Measurements from ENCODE around the gene CYTH4. TPM values are rescaled to one million over a fixed set of nuclear protein-coding genes. Genes with fewer than 3 reads are reported as not detected.

The CYTH4 gene
- total and polyA plus RNA-seq, 2 of the 13 experiments (the other 11 are each of a cell fraction or from before 2014, with no cell fraction given): not detected

DNA sequence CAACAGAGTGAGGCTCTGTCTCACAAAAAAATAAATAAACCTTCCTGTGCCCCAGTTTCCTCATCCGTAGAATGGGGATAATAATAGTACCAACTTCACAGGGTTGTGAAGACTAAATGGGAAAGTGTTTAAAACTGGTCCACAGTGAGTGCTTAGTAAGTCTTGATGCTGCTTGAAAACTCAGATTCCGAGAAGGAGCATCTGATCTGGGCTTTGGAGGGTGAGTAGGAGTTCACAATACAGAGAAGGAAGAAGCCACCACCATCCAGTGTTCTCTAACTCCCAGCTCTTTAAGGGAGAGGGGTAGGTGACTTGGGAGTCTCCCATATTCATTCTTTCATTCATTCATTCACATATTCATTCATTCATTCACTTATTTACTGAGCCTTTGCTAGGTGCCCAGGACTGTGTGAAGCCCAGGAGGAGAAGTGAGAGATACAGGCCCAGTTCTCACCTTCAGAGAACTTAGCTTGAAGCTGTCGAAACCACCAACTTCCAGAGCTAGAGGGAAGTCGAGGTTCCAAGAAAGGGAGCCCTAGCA is 17.7 kb downstream of the CYTH4 start:
- FAIRE-seq: no peak

DNA sequence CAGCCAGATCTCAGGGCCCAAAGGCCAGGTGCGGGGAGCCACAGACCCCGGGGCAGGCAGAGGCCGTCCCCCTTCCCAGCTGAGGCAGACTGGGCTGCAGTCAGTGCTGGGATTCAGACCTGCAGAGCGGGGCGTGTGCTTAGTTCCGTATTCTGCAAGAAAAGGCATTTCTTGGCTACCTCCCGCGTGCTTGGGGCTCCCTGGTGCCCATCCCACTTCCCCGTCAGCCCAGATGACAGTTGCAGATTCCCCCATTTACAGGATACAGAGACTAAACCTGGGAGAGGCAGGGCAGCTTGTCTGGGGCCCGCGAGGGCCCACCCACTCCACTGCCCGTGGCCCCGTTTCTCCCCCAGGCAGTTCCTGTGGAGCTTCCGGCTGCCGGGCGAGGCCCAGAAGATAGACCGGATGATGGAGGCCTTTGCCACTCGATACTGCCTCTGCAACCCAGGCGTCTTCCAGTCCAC is 18.3 kb downstream of the CYTH4 start:
- DNase-seq (ENCODE audit: low spot score) (no peak), ATAC-seq (no peak), FAIRE-seq (no peak)
- CTCF ChIA-PET (ENCODE audit: low intra/inter-chr PET ratio, low total read pairs): no interaction called here
- Histone ChIP-seq H3K79me2 (ENCODE audit: insufficient read depth, low read length) (no peaks in the 10 kb centered on the region), H3K4me1 (ENCODE audit: insufficient read depth, low read length) (0 out of 2 replicates have a peak, but pooled peaks cover 6% of the 10 kb centered on the region), H3K36me3 (replicated peaks in 1 of 2; ENCODE audit: control insufficient read depth in 1 of 2, insufficient read depth in 2 of 2, low read length in 2 of 2) (no peaks in the 10 kb centered on the region), H3K27me3 (ENCODE audit: control insufficient read depth in 1 of 2, insufficient read depth in 2 of 2, low read length in 2 of 2) (peaks cover 4 to 28% of the 10 kb centered on the region in 2 experiments; a peak in 3 of 5 replicates), H3K4me3 (replicated peaks in 1 of 3; ENCODE audit: insufficient read depth in 1 of 3, low read depth in 2 of 3, low read length in 3 of 3) (no peak overlapping the region), H3K27ac (ENCODE audit: extremely low read length, insufficient read depth, low read length) (no peak overlapping the region), H4K20me1 (ENCODE audit: insufficient read depth, low read length) (0 out of 2 replicates have a peak, but pooled peaks cover 2% of the 10 kb centered on the region), H3K4me2 (ENCODE audit: low read depth, low read length) (no peak overlapping the region), H3K9ac (ENCODE audit: insufficient read depth, low read depth, low read length) (no peak overlapping the region), H3K9me3 (ENCODE audit: low read length) (no peaks in the 10 kb centered on the region), H2AFZ (ENCODE audit: low read length) (no peak overlapping the region)
- in situ Hi-C loops (cut with HindIII; ENCODE audit: extremely low pct_ligation_motif_present, low pct_unique_long_range_greater_than_20kb) (no loop called here), intact Hi-C loops (cut with micrococcal nuclease; ENCODE audit: unreplicated experiment) (no loop called here)
- POLR2A ChIA-PET: no interaction called here
- 2% methylated on average over 7 of the region's 19 CpGs for WGBS (ENCODE audit: low lambda C conversion rate)
- no TSS peak for BruUV-seq (replicated peaks)
- no peak for TF ChIP-seq PTBP1 (IDR thresholded peaks at IDR 0.05; ENCODE audit: low read depth, low read length, poor library complexity, severe bottlenecking)
- no peak for TF ChIP-seq ELF1 (CRISPR knock-in tag; IDR thresholded peaks at IDR 0.05)
- TF ChIP-seq ZNF274 (CRISPR knock-in tag; IDR thresholded peaks at IDR 0.05): no peak
- TF ChIP-seq, protein P1, sequence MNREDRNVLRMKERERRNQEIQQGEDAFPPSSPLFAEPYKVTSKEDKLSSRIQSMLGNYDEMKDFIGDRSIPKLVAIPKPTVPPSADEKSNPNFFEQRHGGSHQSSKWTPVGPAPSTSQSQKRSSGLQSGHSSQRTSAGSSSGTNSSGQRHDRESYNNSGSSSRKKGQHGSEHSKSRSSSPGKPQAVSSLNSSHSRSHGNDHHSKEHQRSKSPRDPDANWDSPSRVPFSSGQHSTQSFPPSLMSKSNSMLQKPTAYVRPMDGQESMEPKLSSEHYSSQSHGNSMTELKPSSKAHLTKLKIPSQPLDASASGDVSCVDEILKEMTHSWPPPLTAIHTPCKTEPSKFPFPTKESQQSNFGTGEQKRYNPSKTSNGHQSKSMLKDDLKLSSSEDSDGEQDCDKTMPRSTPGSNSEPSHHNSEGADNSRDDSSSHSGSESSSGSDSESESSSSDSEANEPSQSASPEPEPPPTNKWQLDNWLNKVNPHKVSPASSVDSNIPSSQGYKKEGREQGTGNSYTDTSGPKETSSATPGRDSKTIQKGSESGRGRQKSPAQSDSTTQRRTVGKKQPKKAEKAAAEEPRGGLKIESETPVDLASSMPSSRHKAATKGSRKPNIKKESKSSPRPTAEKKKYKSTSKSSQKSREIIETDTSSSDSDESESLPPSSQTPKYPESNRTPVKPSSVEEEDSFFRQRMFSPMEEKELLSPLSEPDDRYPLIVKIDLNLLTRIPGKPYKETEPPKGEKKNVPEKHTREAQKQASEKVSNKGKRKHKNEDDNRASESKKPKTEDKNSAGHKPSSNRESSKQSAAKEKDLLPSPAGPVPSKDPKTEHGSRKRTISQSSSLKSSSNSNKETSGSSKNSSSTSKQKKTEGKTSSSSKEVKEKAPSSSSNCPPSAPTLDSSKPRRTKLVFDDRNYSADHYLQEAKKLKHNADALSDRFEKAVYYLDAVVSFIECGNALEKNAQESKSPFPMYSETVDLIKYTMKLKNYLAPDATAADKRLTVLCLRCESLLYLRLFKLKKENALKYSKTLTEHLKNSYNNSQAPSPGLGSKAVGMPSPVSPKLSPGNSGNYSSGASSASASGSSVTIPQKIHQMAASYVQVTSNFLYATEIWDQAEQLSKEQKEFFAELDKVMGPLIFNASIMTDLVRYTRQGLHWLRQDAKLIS (CRISPR knock-in tag; IDR thresholded peaks at IDR 0.05): no peak
- no peak for TF ChIP-seq MBNL3 (CRISPR knock-in tag; conservative IDR thresholded peaks at IDR 0.05)
- no peak for TF ChIP-seq ZNF709 (CRISPR knock-in tag; IDR thresholded peaks at IDR 0.05)
- no peak for TF ChIP-seq GTF3A (CRISPR knock-in tag; conservative IDR thresholded peaks at IDR 0.05)
- no peak for TF ChIP-seq KAT8 (CRISPR knock-in tag; IDR thresholded peaks at IDR 0.05)
- no peak for TF ChIP-seq ZNF720 (CRISPR knock-in tag; IDR thresholded peaks at IDR 0.05)
- no peak for TF ChIP-seq KDM5B (CRISPR knock-in tag; IDR thresholded peaks at IDR 0.05; ENCODE audit: borderline replicate concordance)
- TF ChIP-seq, protein P2, sequence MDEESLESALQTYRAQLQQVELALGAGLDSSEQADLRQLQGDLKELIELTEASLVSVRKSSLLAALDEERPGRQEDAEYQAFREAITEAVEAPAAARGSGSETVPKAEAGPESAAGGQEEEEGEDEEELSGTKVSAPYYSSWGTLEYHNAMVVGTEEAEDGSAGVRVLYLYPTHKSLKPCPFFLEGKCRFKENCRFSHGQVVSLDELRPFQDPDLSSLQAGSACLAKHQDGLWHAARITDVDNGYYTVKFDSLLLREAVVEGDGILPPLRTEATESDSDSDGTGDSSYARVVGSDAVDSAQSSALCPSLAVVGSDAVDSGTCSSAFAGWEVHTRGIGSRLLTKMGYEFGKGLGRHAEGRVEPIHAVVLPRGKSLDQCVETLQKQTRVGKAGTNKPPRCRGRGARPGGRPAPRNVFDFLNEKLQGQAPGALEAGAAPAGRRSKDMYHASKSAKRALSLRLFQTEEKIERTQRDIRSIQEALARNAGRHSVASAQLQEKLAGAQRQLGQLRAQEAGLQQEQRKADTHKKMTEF (CRISPR knock-in tag; IDR thresholded peaks at IDR 0.05): no peak
- no peak for TF ChIP-seq FOXK2 (IDR thresholded peaks at IDR 0.05)
- no peak for TF ChIP-seq THYN1 (CRISPR knock-in tag; IDR thresholded peaks at IDR 0.05; ENCODE audit: borderline replicate concordance, low read depth)
- TF ChIP-seq KDM1A (CRISPR knock-in tag; IDR thresholded peaks at IDR 0.05): no peak

More for the DNA sequence above, 17.7 kb downstream of the CYTH4 start:
- Histone ChIP-seq H3K9ac (ENCODE audit: insufficient read depth, low read depth, low read length) (no peak overlapping the region), H3K4me1 (ENCODE audit: insufficient read depth, low read length) (0 out of 2 replicates have a peak, but pooled peaks cover 6% of the 10 kb centered on the region), H3K4me2 (ENCODE audit: low read depth, low read length) (no peak overlapping the region), H3K36me3 (replicated peaks in 1 of 2; ENCODE audit: control insufficient read depth in 1 of 2, insufficient read depth in 2 of 2, low read length in 2 of 2) (no peaks in the 10 kb centered on the region), H3K4me3 (replicated peaks in 1 of 3; ENCODE audit: insufficient read depth in 1 of 3, low read depth in 2 of 3, low read length in 3 of 3) (no peak overlapping the region), H3K27me3 (ENCODE audit: control insufficient read depth in 1 of 2, insufficient read depth in 2 of 2, low read length in 2 of 2) (peaks cover 4 to 26% of the 10 kb centered on the region in 2 experiments; a peak in 3 of 5 replicates), H2AFZ (ENCODE audit: low read length) (no peak overlapping the region), H3K9me3 (ENCODE audit: low read length) (no peaks in the 10 kb centered on the region), H3K79me2 (ENCODE audit: insufficient read depth, low read length) (no peaks in the 10 kb centered on the region), H3K27ac (ENCODE audit: extremely low read length, insufficient read depth, low read length) (no peak overlapping the region), H4K20me1 (ENCODE audit: insufficient read depth, low read length) (0 out of 2 replicates have a peak, but pooled peaks cover 2% of the 10 kb centered on the region)
- ChIA-PET POLR2A (no interaction called here), CTCF (ENCODE audit: low intra/inter-chr PET ratio, low total read pairs) (no interaction called here)
- in situ Hi-C loops (cut with HindIII; ENCODE audit: extremely low pct_ligation_motif_present, low pct_unique_long_range_greater_than_20kb): no loop called here
- DNase-seq (ENCODE audit: low spot score): no peak
- no TSS peak for BruUV-seq (replicated peaks)
- intact Hi-C loops (cut with micrococcal nuclease; ENCODE audit: unreplicated experiment): no loop called here
- no peak for ATAC-seq
- TF ChIP-seq NFE2 (CRISPR knock-in tag; IDR thresholded peaks at IDR 0.05) (no peak), NFKB2 (CRISPR knock-in tag; IDR thresholded peaks at IDR 0.05; ENCODE audit: borderline replicate concordance) (no peak)
- 42% methylated on average over 4 of the region's 4 CpGs for WGBS (ENCODE audit: low lambda C conversion rate)
